Small intestine (tissue), 7 donors: ENCODE measurements around the gene FAM120AOS. TPM values are rescaled to one million over a fixed set of nuclear protein-coding genes. Genes with fewer than 3 reads are reported as not detected.

Experiments
- DNase-seq, 2 donors: peaks; one replicate each; pipeline versions ENCODE4 v3.0.0 to v3.0.0-alpha.2; 2013
- FAIRE-seq: peaks from 2 replicates; lab custom pipeline; 2012; peaks lifted over from hg19 to GRCh38; lab: Jason Lieb, UNC
- H3K27ac ChIP-seq, 3 donors: one replicate each; pipeline ENCODE4 v1.5.1; 2013; ENCODE audit warnings: low read length in 2 of 3, mild to moderate bottlenecking in 2 of 3, control low read depth in 1 of 3, inconsistent platforms in 1 of 3, low read depth in 1 of 3, moderate library complexity in 1 of 3
- H3K27me3 ChIP-seq, 3 donors: one replicate each; pipeline ENCODE4 v1.6.1; 2013; ENCODE audit warnings: low read length in 3 of 3, inconsistent platforms in 1 of 3; ENCODE audit not compliant: control insufficient read depth in 3 of 3, insufficient read depth in 3 of 3
- H3K36me3 ChIP-seq, 3 donors: one replicate each; pipeline ENCODE4 v1.6.1; 2013; ENCODE audit warnings: low read length in 3 of 3, inconsistent platforms in 1 of 3, low read depth in 1 of 3, mild to moderate bottlenecking in 1 of 3, moderate library complexity in 1 of 3; ENCODE audit not compliant: control insufficient read depth in 3 of 3, insufficient read depth in 2 of 3
- H3K4me1 ChIP-seq, 3 donors: one replicate each; pipeline ENCODE4 v1.6.1; 2013; ENCODE audit warnings: low read length in 2 of 3, inconsistent platforms in 1 of 3, low read depth in 1 of 3, mild to moderate bottlenecking in 1 of 3, moderate library complexity in 1 of 3; ENCODE audit not compliant: control insufficient read depth in 3 of 3, insufficient read depth in 2 of 3
- H3K4me3 ChIP-seq, 3 donors: one replicate each; pipeline ENCODE4 v1.5.1; 2013; ENCODE audit warnings: low read length in 3 of 3, control low read depth in 1 of 3, inconsistent platforms in 1 of 3, low read depth in 1 of 3, mild to moderate bottlenecking in 1 of 3, moderate library complexity in 1 of 3
- H3K9me3 ChIP-seq, 2 donors: one replicate each; pipeline ENCODE4 v1.6.1; 2013; ENCODE audit warnings: low read depth in 1 of 2, low read length in 1 of 2; ENCODE audit not compliant: control insufficient read depth in 2 of 2, insufficient read depth in 1 of 2
- WGBS, 3 donors: extraction: QIAGEN DNeasy Blood & Tissue Kit; methylation state at CpG; one replicate each; pipeline ENCODE4 v1.1.7; 2013; 5-methylcytosine and 5-hydroxymethylcytosine counted together
- polyA plus RNA-seq, 4 donors: library from polyadenylated mRNA; stranded (reverse) in 3 of 4; unstranded in 1 of 4; fragments of 200-250 nt in 3 of 4; fragments of 120-200 nt in 1 of 4; gene quantifications; one replicate each; pipeline versions ENCODE4 v1.2.1 to v1.2.3, GENCODE V29; 2013
- donor health status: healthy with polysubstance abuse.
- donor health status: control.
- donor health status: control.
- donor health status: Bipolar disorder and iron deficiency.
- donor health status: healthy.

FAM120AOS gene
- polyA plus RNA-seq, 4 donors = 29.7 to 62.9 (median 32.0) TPM

GRCh38 chr9:93416530-93417235 lies 36.7 kb downstream of the FAM120AOS start:
- 77 to 88% (median 81%) methylated on average over 8 of the region's 8 CpGs for WGBS, 3 donors
- Histone ChIP-seq H3K4me3 (no peak overlapping the region), H3K9me3 (peaks cover 0 to 32% of the 10 kb centered on the region in 2 donors), H3K27ac (no peak overlapping the region), H3K36me3 (no peaks in the 10 kb centered on the region), H3K27me3 (no peaks in the 10 kb centered on the region), H3K4me1 (no peaks in the 10 kb centered on the region)
- FAIRE-seq = no peak
- no peak for DNase-seq

- DNase-seq (no peak), FAIRE-seq (no peak)
- Histone ChIP-seq H3K4me3 (no peak overlapping the region), H3K9me3 (peaks cover 0 to 32% of the 10 kb centered on the region in 2 donors), H3K27ac (no peak overlapping the region), H3K4me1 (no peaks in the 10 kb centered on the region), H3K36me3 (no peaks in the 10 kb centered on the region), H3K27me3 (no peaks in the 10 kb centered on the region)
- WGBS, 3 donors = 80 to 89% (median 89%) methylated on average over 2 of the region's 2 CpGs
These were observed 38.1 kb downstream of the FAM120AOS start for GRCh38 chr9:93415176-93415690.

DNA sequence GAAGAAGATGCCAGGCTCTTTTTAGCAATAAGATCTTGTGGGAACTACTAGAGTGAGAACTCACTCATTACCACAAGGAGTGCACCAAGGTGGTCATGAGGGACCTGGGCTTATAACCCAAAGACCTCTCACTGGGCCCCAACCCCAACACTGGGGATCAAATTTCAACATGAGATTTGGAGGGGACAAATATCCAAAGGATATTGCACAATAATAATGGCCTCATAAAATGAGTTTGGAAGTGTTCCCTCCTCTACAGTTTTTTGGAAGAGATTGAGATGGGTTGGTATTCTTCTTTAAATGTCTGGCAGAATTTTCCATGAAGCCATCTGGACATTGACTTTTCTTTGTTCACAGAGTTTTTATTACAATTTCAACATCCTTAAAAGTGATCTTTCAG lies 39.9 kb downstream of the FAM120AOS start:
- H3K4me3 ChIP-seq = no peak overlapping the region
- no peaks in the 10 kb centered on the region for H3K27me3 ChIP-seq
- DNase-seq = no peak
- no peaks in the 10 kb centered on the region for H3K4me1 ChIP-seq
- FAIRE-seq = no peak
- no peaks in the 10 kb centered on the region for H3K36me3 ChIP-seq
- H3K9me3 ChIP-seq = peaks cover 0 to 19% of the 10 kb centered on the region in 2 donors
- H3K27ac ChIP-seq = no peak overlapping the region

DNA sequence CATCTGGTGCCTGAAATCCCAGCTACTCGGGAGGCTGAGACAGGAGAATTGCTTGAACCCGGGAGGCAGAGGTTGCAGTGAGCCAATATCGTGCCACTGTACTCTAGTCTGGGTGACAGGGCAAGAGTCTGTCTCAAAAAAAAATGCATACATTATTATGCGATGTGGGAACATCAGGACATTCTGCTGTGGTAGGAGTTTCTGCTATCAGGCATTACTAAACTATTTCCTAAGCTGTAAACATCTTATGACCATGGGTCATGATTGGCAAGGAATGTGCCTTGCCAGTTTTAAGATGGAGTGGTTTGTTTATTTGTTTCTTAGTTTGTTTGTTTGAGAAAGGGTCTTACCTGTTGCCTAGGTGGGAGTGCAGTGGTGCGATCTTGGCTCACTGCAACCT lies 47.0 kb downstream of the FAM120AOS start:
- no peaks in the 10 kb centered on the region for H3K4me1 ChIP-seq
- H3K9me3 ChIP-seq = no peaks in the 10 kb centered on the region
- H3K36me3 ChIP-seq = no peaks in the 10 kb centered on the region
- 92 to 94% (median 94%) methylated on average over 5 of the region's 5 CpGs for WGBS, 3 donors
- no peak overlapping the region for H3K4me3 ChIP-seq
- FAIRE-seq (no peak), DNase-seq (no peak)
- H3K27ac ChIP-seq = no peak overlapping the region
- H3K27me3 ChIP-seq = no peaks in the 10 kb centered on the region

- Histone ChIP-seq H3K27me3 (peaks cover 0 to 2% (median 0%) of the 10 kb centered on the region in 3 donors), H3K4me3 (no peak overlapping the region), H3K9me3 (no peaks in the 10 kb centered on the region), H3K27ac (no peak overlapping the region), H3K36me3 (no peaks in the 10 kb centered on the region), H3K4me1 (no peaks in the 10 kb centered on the region)
- no peak for DNase-seq
- FAIRE-seq = no peak
- 83 to 86% (median 84%) methylated on average over 9 of the region's 9 CpGs for WGBS, 3 donors
These were observed 54.9 kb downstream of the FAM120AOS start for GRCh38 chr9:93398471-93398870.

GRCh38 chr9:93397661-93398373 lies 55.6 kb downstream of the FAM120AOS start:
- FAIRE-seq (no peak), DNase-seq (no peak)
- Histone ChIP-seq H3K36me3 (no peaks in the 10 kb centered on the region), H3K9me3 (no peaks in the 10 kb centered on the region), H3K27me3 (peaks cover 0 to 2% (median 0%) of the 10 kb centered on the region in 3 donors), H3K4me1 (no peaks in the 10 kb centered on the region), H3K27ac (no peak overlapping the region), H3K4me3 (no peak overlapping the region)
- WGBS, 3 donors = 69 to 77% (median 76%) methylated on average over 10 of the region's 10 CpGs

Other genes starting within 250 kb of the FAM120AOS start
- 10 to 100 TPM; 36.2 to 85.8 (median 65.6) TPM for gene FAM120A, start 1.9 kb downstream of the FAM120AOS start, polyA plus RNA-seq
- gene PHF2, start 123.0 kb upstream of the FAM120AOS start, polyA plus RNA-seq = 10 to 100 TPM in 3 of 4 donors, 1 to 10 TPM in 1; 8.6 to 21.2 (median 12.8) TPM